ENCODE results near the gene MDM1.

The MDM1 gene, protein sequence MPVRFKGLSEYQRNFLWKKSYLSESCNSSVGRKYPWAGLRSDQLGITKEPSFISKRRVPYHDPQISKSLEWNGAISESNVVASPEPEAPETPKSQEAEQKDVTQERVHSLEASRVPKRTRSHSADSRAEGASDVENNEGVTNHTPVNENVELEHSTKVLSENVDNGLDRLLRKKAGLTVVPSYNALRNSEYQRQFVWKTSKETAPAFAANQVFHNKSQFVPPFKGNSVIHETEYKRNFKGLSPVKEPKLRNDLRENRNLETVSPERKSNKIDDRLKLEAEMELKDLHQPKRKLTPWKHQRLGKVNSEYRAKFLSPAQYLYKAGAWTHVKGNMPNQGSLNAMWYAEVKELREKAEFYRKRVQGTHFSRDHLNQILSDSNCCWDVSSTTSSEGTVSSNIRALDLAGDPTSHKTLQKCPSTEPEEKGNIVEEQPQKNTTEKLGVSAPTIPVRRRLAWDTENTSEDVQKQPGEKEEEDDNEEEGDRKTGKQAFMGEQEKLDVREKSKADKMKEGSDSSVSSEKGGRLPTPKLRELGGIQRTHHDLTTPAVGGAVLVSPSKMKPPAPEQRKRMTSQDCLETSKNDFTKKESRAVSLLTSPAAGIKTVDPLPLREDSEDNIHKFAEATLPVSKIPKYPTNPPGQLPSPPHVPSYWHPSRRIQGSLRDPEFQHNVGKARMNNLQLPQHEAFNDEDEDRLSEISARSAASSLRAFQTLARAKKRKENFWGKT

DNA sequence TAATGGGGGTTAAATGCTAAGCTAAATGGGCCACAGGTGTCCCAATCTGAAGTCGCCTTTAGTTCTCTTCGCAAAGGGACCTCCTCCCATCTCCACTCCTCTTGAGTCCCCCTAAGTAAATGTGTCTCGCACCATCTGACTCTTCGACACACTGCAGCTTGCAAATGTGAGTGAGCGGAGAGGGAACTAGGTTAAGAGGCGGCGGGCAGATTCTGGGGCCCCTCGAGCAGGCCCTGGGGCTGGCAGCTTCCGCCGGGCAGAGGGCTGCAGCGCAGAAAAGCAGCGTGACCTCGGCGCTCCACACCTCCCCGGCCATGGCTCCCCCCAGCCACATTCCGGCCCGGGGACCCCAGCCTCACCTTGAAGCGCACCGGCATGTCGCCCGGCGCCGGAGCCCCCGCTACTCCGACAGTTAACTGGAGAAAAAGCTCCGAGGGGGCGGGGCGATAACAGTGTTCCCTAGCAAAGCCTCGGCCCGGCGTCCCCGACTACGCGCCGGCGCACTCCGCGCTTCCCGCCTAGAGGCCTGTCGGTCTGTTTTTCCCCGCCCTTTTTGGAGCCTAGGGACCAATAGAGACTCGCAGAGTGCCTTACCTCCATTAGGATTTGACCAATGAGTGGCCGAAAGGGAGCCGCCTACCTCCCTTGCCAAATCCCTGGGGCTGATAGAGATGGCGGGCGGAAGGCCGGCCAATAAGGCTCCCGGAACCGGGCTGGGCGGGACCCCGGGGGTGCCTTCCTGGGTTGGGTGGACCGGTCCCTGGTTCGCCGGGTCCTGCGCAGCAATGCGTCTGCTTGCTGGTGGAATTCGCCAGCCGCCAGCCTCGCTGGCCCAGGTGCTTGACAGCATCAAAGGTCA, at the start of gene MDM1:
Gene MDM1 (minus strand): TSS at position 494 of the 859 bp plus-strand sequence. CDS start 117 bp downstream, at position 377.
- peak; percentile 99 for DNase-seq

DNA sequence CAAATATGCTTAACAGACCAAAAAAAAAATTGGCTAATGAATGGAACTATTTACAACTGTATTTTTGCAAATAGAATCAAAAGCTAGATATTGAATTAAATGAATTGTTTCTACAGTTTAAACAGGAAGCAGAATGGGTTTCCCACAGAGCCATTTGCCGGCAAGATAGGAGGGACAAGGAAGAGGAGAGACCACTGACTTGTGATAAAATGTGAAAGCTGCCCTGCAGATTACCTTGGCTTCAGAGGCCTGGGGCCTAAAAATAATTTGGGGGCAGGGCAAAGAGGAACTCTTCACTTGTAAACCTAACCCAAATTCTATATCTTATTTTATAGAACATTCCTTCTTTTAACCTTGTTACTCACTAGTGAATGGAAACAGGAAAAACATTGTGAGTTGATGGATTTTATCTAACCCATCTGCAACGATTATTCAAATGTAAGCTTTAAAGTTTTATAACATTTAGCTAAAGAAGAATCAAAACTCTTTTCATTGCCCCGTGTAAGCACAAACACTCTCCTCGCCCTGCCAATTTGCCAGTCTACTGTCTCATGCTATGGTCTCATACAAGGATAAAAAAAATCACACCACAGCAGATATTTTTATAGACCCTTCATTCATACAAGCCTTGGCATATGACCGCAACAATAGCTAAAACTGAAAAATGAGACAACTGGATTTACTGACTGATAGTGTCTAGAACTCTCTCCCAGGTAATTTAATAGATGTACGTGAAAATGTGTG, 49.5 kb upstream of the MDM1 start:
- DNase-seq = no peak

DNA sequence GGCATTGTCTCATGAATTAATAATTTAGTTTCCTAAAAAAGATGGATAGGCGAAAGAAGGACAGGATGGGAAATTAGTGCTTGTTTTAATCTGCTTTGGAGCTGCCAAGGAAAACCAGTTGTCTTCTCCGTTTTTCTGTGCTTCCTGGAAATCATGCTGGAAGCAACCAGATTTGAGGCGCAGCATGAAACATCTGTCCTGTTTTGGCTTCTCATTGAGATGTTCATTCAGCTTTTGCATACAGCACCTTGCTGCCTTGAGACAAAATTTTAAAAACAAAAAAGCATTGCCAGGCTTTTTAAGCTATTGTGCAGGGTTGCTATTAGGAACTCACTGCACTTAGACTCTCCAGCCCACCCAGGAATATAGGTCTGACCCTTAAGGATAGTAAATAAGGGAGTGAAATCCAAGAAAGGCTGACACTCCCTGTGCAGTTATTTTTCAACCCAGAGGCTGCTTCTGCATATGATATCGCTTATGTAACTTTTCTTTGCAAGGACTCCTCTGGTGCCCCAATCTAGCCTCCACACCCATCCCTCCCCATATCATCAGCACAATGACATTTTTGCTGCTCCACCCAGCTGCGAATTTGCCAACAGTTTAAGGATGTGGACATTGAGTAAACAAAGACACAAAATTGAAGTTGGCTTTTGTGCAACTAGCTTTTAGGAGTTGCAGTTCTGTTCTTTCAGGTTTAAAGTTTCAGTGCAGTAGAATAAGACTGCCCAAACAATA, 46.9 kb upstream of the MDM1 start:
- DNase-seq = no peak

DNA sequence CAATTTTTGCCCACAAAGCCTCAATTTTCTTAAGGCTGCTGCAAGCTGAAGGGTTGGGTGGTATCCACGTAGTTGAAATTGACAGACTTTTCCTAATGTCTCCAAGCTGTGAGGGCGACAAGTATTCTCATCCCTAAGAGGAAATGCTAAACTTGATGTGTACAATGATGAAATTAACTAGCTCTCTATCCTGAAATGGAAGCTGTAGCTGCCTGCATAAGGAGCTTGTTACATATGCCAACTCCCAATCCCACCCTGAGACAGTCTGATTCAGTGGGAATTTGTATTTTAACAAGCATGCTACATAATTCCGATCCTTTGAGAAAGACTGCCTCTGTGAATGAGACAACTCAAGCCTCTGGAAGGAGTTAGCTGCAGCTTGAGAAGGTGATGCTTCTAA, 45.7 kb upstream of the MDM1 start:
- DNase-seq = no peak

DNA sequence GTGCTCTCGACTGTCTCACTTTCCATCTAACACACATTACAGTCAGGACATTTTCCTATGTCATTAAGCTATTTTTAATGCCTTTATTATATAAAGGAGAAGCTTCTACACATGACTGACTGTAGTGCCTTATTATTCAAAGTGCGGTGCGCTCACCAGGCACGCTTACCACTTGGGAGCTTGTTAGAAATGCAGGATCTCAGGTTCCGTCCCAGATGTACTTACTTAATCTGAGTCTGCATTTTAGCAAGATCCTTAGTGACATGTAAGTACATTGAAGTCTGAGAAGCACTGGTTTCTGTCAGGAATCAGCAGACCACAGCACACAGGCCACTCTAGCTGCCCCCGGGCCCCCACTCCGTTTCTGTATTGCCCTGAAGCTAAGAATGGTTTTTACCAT, 44.7 kb upstream of the MDM1 start:
- no peak for DNase-seq

DNA sequence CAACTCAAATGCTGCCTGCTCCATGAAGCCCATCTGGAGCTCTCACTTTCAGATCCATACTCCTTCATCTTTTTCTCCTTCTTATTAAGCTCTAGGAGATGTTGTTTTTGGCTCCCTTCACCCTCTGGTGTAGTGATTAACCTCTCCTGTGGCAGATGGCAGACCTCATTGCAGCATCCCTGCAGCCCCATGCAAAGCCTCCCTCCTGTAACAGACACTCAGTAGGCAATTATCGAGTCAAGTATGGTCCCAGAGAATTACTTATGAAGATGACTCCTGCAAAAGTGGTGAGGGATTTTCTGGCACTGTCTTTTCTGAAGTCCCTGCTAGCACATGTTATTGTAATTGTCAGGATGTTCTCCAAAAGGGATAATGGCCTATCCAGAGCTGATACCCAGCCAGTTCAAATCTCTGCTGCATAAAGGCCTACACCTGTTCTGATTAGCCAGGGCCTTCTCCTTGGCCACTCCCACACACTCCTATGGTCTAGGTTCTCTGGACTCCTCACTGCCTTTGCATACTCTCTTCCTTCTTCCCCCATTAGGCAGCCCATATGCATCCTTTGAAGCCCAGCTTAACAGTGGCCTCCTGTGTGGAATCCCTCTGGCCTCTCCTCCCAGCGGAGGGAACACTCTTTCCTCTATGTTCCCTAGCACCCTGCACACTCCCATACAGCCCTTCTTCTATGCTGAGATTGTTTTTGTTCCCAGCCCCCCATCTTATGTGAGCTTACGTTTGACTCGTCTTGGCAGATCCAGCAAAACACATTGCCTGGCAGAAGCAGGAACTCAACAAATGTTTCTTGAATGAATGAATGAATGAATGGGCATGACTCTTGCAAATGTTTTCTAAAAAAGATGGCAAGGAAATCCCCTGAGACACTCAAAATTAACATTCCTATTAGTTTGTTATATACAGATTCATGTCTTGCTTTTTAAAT, 43.9 kb upstream of the MDM1 start:
- DNase-seq = no peak

DNA sequence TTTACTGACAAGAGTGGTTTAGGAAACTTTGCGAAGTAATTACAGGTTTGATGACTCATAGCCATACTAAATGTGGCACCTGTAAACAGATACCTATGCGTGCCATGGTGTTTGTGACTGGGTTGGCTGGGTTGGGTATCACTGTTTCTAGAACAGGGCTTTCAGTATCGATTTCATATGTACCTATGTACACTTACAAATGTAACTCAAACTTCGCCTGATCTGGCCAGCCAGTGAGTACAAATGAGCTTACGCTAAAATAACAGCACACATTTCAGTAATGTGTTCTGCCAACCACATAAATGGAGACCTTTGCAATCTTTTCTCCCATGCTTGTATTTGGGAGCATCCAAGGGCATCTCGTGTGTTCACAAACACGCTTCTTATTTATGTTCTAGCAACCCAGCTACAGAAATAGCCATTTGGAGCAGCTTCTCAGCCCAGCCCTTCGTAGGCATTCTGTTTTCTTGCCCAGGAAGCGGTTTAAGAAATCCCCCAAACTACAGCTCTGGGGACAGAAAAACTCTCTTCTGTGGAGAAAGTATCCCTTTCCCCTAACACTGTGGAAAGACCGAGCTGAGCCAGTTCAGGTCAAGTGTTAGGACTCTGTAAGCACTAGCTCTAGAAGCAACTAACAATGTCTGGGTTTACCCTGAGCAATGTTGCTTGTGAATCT, 42.3 kb upstream of the MDM1 start:
- DNase-seq = no peak

DNA sequence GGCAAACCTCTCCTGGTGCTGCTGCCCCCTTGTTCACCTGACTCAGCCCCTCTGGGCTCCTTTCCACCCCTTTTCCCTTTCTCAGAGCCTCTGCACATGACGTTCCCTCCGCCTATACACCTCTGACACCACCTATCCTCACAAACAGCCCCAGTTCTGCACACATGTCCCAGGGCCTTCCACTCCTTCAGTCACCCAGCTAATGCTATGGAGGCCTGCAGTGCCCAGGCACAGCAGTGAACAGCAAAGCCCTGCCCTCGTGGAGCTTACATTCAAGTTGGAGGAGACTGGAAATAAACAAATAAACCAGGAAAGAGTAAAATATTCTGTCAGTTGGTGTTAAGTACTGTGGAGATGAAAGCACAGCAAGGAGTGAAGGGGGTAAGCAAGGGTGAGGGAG, 38.5 kb upstream of the MDM1 start:
- no peak for DNase-seq

DNA sequence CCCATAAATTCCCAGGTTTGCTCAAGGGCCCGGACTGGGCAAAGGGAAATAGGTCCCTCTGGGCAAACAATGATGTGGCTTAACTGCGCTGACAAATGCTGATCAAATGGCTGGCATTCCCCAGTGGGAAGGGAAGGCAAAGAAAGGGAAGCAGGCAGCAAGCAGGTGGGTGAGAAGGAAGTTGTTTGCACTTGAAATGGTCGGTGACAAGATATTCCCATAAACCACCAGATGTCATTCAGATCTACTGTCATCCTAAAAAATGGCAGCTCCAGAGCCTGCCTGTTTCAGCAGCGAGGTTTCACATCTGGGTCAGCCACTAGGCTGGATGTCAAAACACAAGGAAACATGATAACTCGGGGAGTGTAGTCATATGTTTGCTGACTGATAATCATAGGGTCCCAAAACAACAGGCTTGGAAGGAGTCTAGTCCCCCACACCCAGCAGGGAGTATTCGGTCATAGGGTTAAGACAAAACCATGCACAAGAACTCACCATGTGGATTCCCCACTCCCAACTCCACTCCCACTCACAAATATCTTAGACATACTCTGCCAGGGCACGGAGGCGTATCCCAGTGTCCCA, 37.9 kb upstream of the MDM1 start:
- no peak for DNase-seq

DNA sequence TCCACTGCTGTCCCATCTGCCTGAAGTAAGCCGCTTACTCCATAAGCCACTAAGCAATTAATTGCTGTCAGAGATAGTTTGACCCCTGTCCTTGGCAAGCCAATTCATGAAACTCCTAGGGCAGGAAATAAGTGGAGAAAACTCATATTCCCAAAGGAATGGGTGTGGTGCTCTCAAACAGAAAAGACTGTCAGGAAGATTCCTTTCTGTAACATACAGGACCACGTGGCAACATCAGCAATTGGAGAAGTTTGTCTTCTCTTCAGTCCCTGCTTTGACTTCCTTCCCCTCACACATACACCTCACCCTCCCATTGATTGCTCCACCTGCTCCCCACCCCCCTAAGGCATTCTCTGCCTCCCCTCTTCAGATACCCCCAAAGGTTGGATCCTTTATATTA, 36.2 kb upstream of the MDM1 start:
- DNase-seq = no peak

DNA sequence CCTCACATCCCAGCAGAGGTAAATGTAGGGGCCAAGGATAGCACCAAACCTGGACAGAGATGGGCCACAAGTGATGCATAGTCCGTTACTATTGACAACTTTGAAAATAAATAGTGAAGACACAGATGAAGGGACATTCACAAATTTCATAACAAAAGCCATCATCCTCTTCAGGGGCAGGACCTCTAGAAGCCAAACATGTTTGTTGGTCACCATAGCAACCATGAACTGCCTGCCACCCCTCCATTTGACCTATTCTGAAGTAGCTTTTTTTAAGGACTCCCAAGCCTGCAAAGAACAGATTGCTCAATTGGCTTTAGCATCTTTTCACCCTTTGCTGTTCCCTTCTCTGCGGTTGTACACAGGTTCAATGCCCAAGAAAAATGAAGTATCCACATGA, 35.7 kb upstream of the MDM1 start:
- DNase-seq = no peak

DNA sequence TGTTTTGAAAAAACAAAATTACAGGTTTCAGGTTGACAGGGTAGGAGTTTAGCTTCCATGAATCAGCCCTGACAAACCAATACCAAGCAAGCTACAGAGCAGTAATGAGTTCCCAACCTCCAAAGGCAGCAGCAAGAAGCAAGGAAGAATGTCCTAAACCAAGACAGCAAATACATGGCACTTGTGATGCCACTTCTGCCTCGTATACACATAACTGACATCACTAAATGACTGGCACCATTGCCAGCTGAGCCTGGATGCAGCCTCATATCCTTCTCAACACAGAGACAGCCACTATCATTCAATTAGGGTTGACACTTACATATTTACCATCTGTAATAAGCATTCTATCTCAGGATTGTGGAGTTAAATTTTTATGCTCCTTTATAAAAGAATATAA, 35.0 kb upstream of the MDM1 start:
- no peak for DNase-seq

DNA sequence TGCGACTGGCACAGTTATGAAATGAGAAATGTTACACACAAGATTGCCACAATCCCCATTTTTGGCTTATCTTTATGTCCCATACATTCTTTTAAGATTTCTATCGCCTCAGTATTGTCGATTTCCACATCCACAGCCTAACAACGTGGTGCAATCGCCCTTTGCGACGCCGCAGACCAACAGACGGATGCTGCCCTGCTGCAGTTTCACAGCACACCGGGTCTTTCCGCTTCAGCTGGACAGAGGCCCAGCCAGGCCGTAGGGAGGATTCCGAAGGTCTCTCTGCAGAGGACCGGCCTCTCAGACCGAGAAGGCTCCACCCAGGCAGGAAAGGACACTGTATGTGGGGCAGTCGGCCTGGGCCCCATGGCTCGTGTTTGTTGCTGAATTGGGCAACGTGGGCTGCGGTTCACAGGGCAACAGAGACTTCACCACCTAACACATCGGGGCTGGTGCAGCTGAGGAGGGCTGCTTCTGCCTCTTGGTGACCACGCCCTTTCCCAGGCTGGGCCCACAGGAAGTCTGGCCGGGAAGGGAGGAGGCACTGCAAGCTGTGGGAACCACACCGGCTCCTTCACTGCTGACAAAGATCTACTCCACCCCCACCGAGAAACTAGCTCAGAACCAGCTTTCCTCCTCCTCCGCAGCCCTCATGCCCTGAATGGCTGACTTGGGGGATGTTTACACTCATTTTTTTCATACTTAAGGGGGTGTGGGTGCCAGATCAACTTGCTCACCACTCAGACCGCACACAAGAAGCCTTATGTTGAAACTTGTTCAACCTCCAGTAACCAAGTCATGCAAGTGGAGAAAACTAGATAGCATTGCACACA, 32.9 kb upstream of the MDM1 start:
- no peak for DNase-seq

DNA sequence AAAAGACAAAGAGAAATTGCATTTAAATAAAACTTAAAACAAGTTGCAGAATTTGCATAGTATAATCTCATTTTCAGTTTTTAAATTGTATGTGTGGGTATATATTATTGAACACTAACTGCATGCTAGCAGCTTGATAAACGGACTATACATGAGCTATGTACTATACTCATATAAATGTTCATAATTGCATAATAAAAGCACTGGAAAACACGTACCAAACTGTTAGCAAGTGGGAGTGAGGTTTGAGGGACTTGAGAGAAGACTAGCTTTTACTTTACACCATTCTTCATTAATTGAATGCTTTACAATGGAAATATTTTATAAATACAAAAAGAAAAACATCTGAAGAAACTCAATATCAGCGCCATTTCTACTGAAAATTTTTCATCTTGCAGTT, 32.2 kb upstream of the MDM1 start:
- no peak for DNase-seq

DNA sequence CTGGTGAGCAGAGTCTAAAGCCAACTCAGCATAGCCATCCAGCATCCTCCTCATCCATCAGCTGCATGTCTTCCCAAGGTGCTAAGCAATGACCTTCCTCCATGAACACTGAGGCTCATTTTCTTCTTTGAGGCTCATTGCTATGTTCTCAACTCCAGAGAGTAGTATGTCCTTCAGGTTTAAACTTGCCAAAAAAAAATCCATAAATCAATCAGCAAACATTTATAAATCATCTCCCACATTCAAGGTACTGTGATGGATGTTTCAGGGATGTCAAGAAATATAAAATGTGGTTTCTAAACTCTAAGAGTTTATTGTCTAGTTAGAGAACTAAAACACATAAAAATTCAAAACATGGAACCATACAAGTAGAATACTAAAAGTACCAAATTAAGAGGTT, 29.8 kb upstream of the MDM1 start:
- DNase-seq = no peak

DNA sequence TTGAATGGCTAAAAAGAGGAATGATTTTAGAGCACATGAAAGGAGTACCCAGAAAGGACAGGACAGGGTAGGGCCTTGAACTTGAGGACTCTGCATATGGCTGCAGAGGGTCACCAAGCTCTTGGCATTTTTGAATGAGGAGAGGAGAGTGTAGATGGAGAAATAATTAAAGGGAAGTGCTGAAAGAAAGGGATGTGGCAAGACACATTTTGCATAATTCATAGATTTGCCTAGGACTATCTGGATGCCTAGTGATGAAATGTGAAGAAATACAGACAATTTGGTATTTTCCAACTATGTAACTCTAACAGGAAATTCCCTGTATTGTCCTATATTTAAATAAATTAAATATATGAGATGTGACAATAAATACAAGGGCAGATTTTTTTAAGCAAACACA, 27.5 kb upstream of the MDM1 start:
- no peak for DNase-seq

DNA sequence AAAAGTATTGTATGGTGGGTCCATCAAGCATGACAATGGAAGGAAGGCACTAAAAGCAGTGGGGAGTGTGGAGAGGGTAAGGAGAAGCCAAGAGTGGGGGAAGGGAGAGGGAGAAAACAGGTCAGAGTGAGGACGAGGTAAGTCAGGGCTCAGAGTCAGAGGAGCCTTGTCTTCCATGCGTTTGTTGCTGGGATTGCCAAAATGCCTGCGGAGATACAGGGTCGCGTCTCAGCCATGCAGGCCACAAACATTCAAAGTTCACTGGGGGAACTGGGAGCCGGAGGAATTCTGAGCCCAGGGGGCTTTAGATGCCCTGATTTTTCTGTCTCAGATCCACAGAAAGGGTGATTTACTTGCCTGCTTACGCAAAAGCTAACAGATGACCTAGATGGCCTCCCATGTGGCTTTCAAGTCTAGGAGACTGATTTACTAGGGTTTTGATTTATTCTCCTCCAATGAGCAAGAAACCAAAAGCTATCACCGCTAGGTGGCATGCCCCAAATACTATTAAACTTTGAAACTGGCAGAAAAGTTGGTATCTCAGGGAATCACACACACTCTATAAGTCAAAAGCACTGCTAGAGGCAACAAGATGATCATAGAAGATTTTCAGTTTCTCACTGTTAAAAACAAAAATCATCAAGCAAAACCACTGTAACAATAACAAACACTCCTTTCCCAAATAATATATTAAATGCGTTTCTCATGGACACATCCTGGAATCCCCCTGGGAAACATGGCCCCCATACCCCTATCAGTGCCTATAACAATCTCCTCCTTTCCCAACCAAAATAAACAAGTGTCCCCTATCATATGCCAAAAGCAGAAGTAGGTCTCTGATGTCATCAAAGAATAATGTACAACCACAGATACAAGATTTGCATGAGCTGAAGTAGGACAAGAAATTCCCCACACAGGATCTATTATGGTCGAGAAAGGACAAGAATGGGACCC, 26.6 kb upstream of the MDM1 start:
- no peak for DNase-seq

DNA sequence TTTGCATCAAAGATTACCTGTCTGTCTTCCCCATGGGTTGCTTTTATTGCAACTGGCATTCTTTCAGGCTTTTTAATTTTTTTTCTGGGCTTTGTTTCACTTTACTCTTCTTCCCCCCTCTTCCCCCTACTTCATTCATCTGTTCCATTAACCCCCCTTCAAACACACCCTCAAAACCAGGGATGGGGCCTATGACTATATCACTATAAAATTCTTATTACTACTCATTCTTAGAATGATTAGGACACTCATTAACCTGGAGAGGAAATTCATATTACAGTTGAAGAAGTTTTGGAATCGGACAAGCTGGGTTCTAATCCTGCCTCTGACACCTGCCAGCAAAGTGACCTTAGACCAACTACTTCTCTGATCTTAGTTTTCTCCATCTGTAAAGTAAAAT, 24.8 kb upstream of the MDM1 start:
- no peak for DNase-seq
